Thymus (tissue), 11 donors: ENCODE measurements around the gene NEFH. TPM values are rescaled to one million over a fixed set of nuclear protein-coding genes. Genes with fewer than 3 reads are reported as not detected.
A peak's percentile ranks its signal among the peaks of the same experiment; 100 is the strongest.

Source experiments
- DNase-seq, 9 donors: peaks; one replicate each; pipeline ENCODE4 v3.0.0-alpha.2; 2013; ENCODE audit warnings: low spot score in 9 of 9, low read depth in 6 of 9, missing footprints in 1 of 9
- H3K27ac ChIP-seq, 2 donors: one replicate each; pipeline ENCODE4 v1.5.1; 2013; ENCODE audit warnings: control low read depth in 1 of 2, low read depth in 1 of 2, low read length in 1 of 2, mild to moderate bottlenecking in 1 of 2, moderate library complexity in 1 of 2
- H3K27me3 ChIP-seq, 2 donors: one replicate each; pipeline ENCODE4 v1.5.1; 2013; ENCODE audit warnings: low read length in 1 of 2; ENCODE audit not compliant: control insufficient read depth in 2 of 2, insufficient read depth in 1 of 2
- H3K36me3 ChIP-seq, 2 donors: one replicate each; pipeline ENCODE4 v1.5.1; 2013; ENCODE audit warnings: low read length in 1 of 2, mild to moderate bottlenecking in 1 of 2, moderate library complexity in 1 of 2; ENCODE audit not compliant: control insufficient read depth in 2 of 2, insufficient read depth in 2 of 2
- H3K4me1 ChIP-seq, 2 donors: one replicate each; pipeline ENCODE4 v1.5.1; 2013; ENCODE audit warnings: low read length in 2 of 2; ENCODE audit not compliant: control insufficient read depth in 2 of 2, insufficient read depth in 2 of 2
- H3K4me3 ChIP-seq, 2 donors: one replicate each; pipeline ENCODE4 v1.5.1; 2013; ENCODE audit warnings: low read length in 2 of 2, control low read depth in 1 of 2, mild to moderate bottlenecking in 1 of 2
- H3K9me3 ChIP-seq, 2 donors: one replicate each; pipeline ENCODE4 v1.5.1; 2013; ENCODE audit warnings: low read length in 1 of 2, mild to moderate bottlenecking in 1 of 2; ENCODE audit not compliant: control insufficient read depth in 2 of 2, insufficient read depth in 1 of 2
- WGBS: extraction: QIAGEN DNeasy Blood & Tissue Kit; methylation state at CpG from one replicate; pipeline ENCODE4 v1.1.7; 2013; 5-methylcytosine and 5-hydroxymethylcytosine counted together
- polyA plus RNA-seq: library from polyadenylated mRNA; stranded (reverse); fragments of 200-250 nt; gene quantifications from one replicate; pipeline ENCODE4 v1.2.3, GENCODE V29; 2013
- total RNA-seq: library from RNA; stranded (reverse); fragments of 120-200 nt; gene quantifications from one replicate; pipeline ENCODE4 v1.2.4, GENCODE V29; 2013
- donor health status: healthy.

NEFH gene
- total and polyA plus RNA-seq, 2 donors = 0.62 to 0.99 TPM

DNA sequence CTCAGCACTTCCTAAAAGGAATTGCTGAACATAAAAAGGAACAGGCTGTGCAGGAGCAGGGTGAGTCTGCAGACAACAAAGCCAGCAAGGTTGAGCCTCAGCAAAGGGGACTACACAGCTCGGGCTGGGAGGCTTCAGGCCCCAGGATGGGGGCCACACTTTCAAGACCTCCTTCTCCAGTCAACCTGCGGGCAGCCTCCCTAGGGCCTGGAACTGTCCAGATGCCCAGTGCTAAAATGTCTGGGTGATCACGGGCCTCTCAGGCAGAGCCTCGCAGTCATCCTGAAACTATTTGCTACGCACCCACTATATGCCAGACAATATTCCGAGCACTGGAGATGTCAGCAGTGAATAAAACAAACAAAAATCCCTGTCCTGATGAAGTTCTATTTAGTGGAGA, 3.9 kb upstream of the NEFH start:
- peaks cover 0 to 8% of the 10 kb centered on the region in 2 donors for H3K9me3 ChIP-seq
- WGBS = 72% methylated on average over 6 of the region's 6 CpGs
- H3K36me3 ChIP-seq = no peaks in the 10 kb centered on the region
- no peak overlapping the region for H3K4me3 ChIP-seq
- DNase-seq = no peak
- H3K27me3 ChIP-seq = peaks cover 30 to 66% of the 10 kb centered on the region in 2 donors
- no peak overlapping the region for H3K27ac ChIP-seq
- H3K4me1 ChIP-seq = peaks cover 0 to 9% of the 10 kb centered on the region in 2 donors

DNA sequence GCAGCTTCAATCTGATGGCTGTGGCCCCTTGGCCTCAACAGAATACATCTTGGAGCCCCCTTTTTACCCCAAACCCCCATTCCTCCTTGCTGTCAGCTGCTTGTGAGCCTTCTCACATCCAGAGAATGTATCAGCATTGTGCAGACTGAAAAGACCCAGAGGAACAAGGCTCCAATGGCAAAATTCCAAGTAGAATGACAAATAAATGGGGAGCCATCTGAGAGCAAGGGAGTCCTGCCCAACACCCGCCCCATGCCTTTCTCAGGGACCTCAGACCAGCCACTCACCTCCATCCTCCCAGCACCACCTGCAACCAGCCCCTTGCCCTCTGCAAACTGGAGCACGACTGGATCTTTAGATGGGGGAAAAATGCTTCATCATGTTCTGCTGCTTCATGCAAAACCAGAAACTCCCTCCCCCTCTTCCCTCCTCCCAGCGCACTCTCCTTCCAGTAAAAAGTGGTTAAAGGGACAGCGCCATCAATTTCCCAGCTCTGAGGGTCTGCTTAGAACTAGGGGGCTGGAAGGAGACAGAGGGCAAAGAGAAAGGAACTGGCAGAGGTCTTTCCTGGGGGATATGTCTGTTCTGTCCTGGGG, 2.2 kb upstream of the NEFH start:
- 17% methylated on average over 4 of the region's 4 CpGs for WGBS
- Histone ChIP-seq H3K27ac (no peak overlapping the region), H3K36me3 (no peaks in the 10 kb centered on the region), H3K4me3 (no peak overlapping the region), H3K27me3 (peaks cover 38 to 78% of the 10 kb centered on the region in 2 donors), H3K4me1 (peaks cover 0 to 14% of the 10 kb centered on the region in 2 donors), H3K9me3 (peaks cover 0 to 9% of the 10 kb centered on the region in 2 donors)
- no peak for DNase-seq

DNA sequence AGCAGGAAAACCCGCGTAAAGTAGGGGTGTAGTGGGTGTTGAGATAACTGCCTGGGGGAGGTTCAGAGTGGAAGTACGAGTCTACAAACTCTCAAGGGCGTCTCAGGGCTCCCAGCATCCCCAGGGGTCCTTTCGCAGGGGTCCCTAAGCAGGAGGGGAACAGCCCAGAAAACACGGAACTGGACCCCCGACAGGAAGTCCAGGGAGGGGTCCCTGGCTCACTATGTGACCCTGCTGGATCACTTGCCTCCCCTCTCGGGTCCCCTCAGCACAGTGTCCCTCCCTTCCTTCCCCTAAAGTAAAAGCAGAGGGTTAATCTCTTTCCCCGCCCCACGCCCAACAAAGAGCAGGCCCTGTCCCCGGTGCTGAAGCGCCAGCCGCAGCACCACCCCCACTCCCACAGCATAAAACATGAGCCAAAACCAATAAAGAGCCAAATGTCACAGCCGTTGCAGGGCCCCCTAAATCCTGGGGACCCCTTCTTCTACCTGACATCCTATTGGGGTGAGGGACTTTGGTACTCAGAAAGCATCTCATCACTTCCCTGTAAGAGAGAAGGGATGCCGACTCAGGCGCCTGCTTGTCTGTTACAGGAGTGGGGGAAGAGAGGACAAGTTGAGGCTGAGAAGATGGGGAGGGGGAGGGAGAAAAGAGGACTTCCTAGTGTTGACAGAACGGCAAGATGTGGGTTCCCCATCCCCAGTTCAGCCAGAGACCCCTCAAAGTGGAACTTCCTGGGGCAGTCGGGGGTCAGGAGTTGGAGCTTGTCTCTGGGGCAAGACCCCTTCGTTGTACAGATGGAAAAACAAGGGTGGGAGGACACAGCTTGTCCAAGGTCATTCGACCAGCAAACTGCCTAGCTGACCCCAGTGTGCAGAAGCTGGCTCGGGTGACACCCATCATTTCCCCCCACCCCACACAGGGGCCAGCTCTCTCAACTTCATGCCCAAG, 1.4 kb upstream of the NEFH start:
- no peaks in the 10 kb centered on the region for H3K36me3 ChIP-seq
- H3K27me3 ChIP-seq = peaks cover 38 to 80% of the 10 kb centered on the region in 2 donors
- peak in 7 of 9 donors; percentile 6 to 65 (median 39) for DNase-seq
- no peak overlapping the region for H3K4me3 ChIP-seq
- WGBS = 12% methylated on average over 21 of the region's 21 CpGs
- peaks cover 0 to 14% of the 10 kb centered on the region in 2 donors for H3K4me1 ChIP-seq
- H3K27ac ChIP-seq = no peak overlapping the region
- peaks cover 0 to 9% of the 10 kb centered on the region in 2 donors for H3K9me3 ChIP-seq

DNA sequence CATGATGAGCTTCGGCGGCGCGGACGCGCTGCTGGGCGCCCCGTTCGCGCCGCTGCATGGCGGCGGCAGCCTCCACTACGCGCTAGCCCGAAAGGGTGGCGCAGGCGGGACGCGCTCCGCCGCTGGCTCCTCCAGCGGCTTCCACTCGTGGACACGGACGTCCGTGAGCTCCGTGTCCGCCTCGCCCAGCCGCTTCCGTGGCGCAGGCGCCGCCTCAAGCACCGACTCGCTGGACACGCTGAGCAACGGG, 169 bp downstream of the NEFH start:
- Histone ChIP-seq H3K36me3 (no peaks in the 10 kb centered on the region), H3K4me1 (peaks cover 0 to 14% of the 10 kb centered on the region in 2 donors), H3K27me3 (peaks cover 38 to 77% of the 10 kb centered on the region in 2 donors), H3K9me3 (peaks cover 0 to 9% of the 10 kb centered on the region in 2 donors), H3K4me3 (no peak overlapping the region), H3K27ac (no peak overlapping the region)
- DNase-seq = no peak
- 10% methylated on average over 39 of the region's 39 CpGs for WGBS

DNA sequence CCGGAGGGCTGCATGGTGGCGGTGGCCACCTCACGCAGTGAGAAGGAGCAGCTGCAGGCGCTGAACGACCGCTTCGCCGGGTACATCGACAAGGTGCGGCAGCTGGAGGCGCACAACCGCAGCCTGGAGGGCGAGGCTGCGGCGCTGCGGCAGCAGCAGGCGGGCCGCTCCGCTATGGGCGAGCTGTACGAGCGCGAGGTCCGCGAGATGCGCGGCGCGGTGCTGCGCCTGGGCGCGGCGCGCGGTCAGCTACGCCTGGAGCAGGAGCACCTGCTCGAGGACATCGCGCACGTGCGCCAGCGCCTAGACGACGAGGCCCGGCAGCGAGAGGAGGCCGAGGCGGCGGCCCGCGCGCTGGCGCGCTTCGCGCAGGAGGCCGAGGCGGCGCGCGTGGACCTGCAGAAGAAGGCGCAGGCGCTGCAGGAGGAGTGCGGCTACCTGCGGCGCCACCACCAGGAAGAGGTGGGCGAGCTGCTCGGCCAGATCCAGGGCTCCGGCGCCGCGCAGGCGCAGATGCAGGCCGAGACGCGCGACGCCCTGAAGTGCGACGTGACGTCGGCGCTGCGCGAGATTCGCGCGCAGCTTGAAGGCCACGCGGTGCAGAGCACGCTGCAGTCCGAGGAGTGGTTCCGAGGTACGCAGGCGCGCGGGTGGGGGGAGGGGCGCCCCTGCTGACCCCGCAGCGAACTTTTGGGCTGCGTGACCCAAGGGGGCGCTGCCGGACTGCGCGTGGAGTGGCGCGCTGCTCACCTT, 670 bp downstream of the NEFH start:
- WGBS = 21% methylated on average over 107 of the region's 107 CpGs
- Histone ChIP-seq H3K36me3 (no peaks in the 10 kb centered on the region), H3K27me3 (peaks cover 38 to 73% of the 10 kb centered on the region in 2 donors), H3K9me3 (peaks cover 0 to 9% of the 10 kb centered on the region in 2 donors), H3K27ac (no peak overlapping the region), H3K4me3 (no peak overlapping the region), H3K4me1 (peaks cover 0 to 14% of the 10 kb centered on the region in 2 donors)
- peak in 2 of 9 donors; percentile 42 to 46 for DNase-seq

DNA sequence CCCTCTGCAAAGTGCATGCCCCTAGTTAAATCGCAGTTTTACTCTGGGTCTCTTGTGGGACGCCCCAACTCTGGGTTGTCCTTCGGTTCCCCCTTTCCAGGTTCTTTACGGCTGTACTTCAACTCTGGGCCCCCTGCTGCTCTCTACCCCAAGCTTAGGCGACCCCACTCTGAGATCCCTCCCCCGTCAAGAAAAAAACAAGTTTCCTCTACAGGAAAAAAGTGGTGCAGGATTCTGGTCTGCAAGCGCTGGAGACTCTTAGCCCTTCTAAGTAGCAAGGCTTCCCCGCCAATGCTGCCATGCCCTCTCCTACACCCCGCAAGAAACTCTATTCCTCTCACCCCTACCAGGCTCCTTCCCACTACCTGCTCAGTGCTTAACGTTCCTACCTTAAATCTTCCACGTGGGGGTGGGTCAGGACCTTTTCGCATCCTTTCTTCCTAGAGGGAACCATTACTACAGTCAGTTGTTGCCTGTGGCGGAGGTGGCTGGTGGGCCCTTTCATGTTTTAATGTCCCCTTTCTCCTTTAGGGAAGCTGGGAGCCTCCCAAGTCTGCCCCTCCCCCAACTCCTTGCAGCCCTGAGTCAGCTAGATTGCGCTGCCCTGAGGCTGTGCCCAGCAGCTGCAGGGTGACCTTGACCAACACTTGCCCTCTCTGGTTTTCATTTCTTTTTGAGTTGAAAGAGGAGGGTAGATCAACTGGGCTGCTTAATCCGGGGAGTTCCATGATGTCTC, 1.4 kb downstream of the NEFH start:
- 20% methylated on average over 15 of the region's 15 CpGs for WGBS
- Histone ChIP-seq H3K4me3 (no peak overlapping the region), H3K4me1 (peaks cover 0 to 14% of the 10 kb centered on the region in 2 donors), H3K27ac (no peak overlapping the region), H3K9me3 (peaks cover 0 to 9% of the 10 kb centered on the region in 2 donors), H3K36me3 (no peaks in the 10 kb centered on the region), H3K27me3 (peaks cover 36 to 69% of the 10 kb centered on the region in 2 donors)
- no peak for DNase-seq

DNA sequence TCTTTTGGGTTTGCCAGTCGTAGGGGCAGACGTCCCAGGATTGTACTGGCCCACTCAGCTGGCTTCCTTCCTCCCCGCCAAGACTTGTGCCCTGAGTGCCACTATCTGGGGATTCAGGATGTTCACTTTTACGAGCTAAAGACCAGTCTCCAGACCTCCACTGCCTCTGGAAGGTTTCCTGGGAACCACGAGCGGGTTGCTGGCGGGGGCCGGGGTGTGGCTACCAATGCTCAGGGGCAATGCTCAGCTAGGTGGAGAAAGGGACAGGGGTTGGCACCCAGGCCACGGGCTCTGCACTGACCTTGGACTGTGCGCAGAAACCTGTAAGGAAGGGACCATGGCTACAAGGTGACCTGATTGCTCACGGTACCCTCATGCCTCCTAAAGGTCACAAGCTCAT, 2.2 kb downstream of the NEFH start:
- Histone ChIP-seq H3K27me3 (peaks cover 36 to 61% of the 10 kb centered on the region in 2 donors), H3K27ac (no peak overlapping the region), H3K4me1 (peaks cover 0 to 14% of the 10 kb centered on the region in 2 donors), H3K4me3 (no peak overlapping the region), H3K9me3 (peaks cover 0 to 9% of the 10 kb centered on the region in 2 donors), H3K36me3 (no peaks in the 10 kb centered on the region)
- WGBS = 70% methylated on average over 11 of the region's 11 CpGs
- DNase-seq = no peak

DNA sequence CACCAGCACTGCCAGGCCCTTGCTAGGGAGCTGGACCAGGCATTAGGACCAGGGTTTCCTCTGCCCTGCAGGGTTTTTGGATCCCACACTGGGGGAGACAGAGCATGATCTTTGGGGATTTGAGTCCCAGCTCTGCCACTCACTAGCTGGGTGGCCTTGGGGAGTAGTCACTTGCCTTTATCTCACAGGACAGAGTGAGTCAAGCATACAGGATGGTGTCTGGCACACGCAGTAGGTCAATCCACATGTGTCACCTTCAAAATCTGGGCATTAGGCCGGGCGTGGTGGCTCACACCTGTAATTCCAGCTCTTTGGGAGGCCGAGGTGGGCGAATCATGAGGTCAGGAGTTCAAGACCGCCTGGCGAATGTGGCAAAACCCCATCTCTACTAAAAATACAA, 2.7 kb downstream of the NEFH start:
- no peak overlapping the region for H3K27ac ChIP-seq
- H3K27me3 ChIP-seq = peaks cover 36 to 56% of the 10 kb centered on the region in 2 donors
- H3K36me3 ChIP-seq = no peaks in the 10 kb centered on the region
- peaks cover 0 to 14% of the 10 kb centered on the region in 2 donors for H3K4me1 ChIP-seq
- DNase-seq = no peak
- no peak overlapping the region for H3K4me3 ChIP-seq
- peaks cover 0 to 9% of the 10 kb centered on the region in 2 donors for H3K9me3 ChIP-seq
- 97% methylated on average over 7 of the region's 7 CpGs for WGBS
